ENCODE data around the gene ZNF664. TPM values are rescaled to one million over a fixed set of nuclear protein-coding genes. Genes with fewer than 3 reads are reported as not detected.

The ZNF664 gene
- total and polyA plus RNA-seq, 9 of the 15 experiments (the other 6 are each of a cell fraction or from before 2014, with no cell fraction given) = 3.3 to 101 (median 63.6) TPM

GRCh38 chr12:124015494-124016461 is 42.8 kb downstream of the ZNF664 start (continued):
- TF ChIP-seq ATF4 (CRISPR knock-in tag; IDR thresholded peaks at IDR 0.05) (peak; percentile 56; the same call in 1 of the 2 replicates), USF1 (CRISPR knock-in tag; IDR thresholded peaks at IDR 0.05) (no peak), JUNB (CRISPR knock-in tag; conservative IDR thresholded peaks at IDR 0.05) (no peak), MED1 (CRISPR knock-in tag; IDR thresholded peaks at IDR 0.05; ENCODE audit: borderline replicate concordance) (no peak), RCOR1 (IDR thresholded peaks at IDR 0.05; ENCODE audit: borderline replicate concordance in 1 of 2, low read depth in 2 of 2, low read length in 2 of 2) (peak in 1 of 2 experiments; percentile 59; a peak in 1 of 4 replicates), FOXJ3 (CRISPR knock-in tag; IDR thresholded peaks at IDR 0.05) (no peak), ARID1B (IDR thresholded peaks at IDR 0.05) (0 out of 2 replicates have a peak, but pooled peaks have one; percentile 21), U2AF1 (optimal IDR thresholded peaks at IDR 0.05; ENCODE audit: low read depth, low read length) (no peak), ETS2 (tag; IDR thresholded peaks at IDR 0.05; ENCODE audit: borderline replicate concordance, poor library complexity, severe bottlenecking) (no peak), CBFA2T3 (IDR thresholded peaks at IDR 0.05) (peak; percentile 35; the same call in 1 of the 2 replicates), KHSRP (IDR thresholded peaks at IDR 0.05) (no peak), KDM1A (IDR thresholded peaks at IDR 0.05) (peak; percentile 43 to 54; a peak in 1 of 4 replicates), ILK (tag; IDR thresholded peaks at IDR 0.05; ENCODE audit: borderline replicate concordance, low read depth) (no peak), FOXJ2 (tag; IDR thresholded peaks at IDR 0.05) (no peak), TCF7 (IDR thresholded peaks at IDR 0.05; ENCODE audit: borderline replicate concordance) (no peak), KLF10 (CRISPR knock-in tag; IDR thresholded peaks at IDR 0.05) (no peak), YY1 (IDR thresholded peaks at IDR 0.05; ENCODE audit: borderline replicate concordance in 1 of 3, control insufficient read depth in 1 of 3, extremely low read depth in 1 of 3, insufficient read depth in 3 of 3, insufficient read length in 1 of 3, insufficient replicate concordance in 2 of 3, low read depth in 1 of 3, low read length in 2 of 3) (no peak)
